Astrocyte (in vitro differentiated cells and primary cell): ENCODE results near the gene SYVN1. TPM values are rescaled to one million over a fixed set of nuclear protein-coding genes. Genes with fewer than 3 reads are reported as not detected.

Experiments
- DNase-seq: peaks from one replicate; pipeline ENCODE4 v3.0.0-alpha.2; 2010; ENCODE audit warnings: low read depth
- FAIRE-seq: peaks from 2 replicates; lab custom pipeline; 2011; peaks lifted over from hg19 to GRCh38; lab: Jason Lieb, UNC
- H2AFZ ChIP-seq: 2 replicates; pipeline ENCODE4 v1.6.0; 2012; ENCODE audit warnings: low read depth, low read length, inconsistent platforms
- H3K27ac ChIP-seq: 2 replicates; pipeline ENCODE4 v1.5.1; 2011; ENCODE audit warnings: low read depth, low read length, inconsistent platforms
- H3K27me3 ChIP-seq: 2 replicates; pipeline ENCODE4 v1.6.0; 2011; ENCODE audit warnings: low read length, inconsistent platforms; ENCODE audit not compliant: insufficient read depth
- H3K36me3 ChIP-seq: 2 replicates; pipeline ENCODE4 v1.5.1; 2011; ENCODE audit warnings: low read length, inconsistent platforms; ENCODE audit not compliant: insufficient read depth
- H3K4me1 ChIP-seq: 2 replicates; pipeline ENCODE4 v1.5.1; 2011; ENCODE audit warnings: low read length, inconsistent platforms; ENCODE audit not compliant: insufficient read depth
- H3K4me2 ChIP-seq: 2 replicates; pipeline ENCODE4 v1.6.0; 2012; ENCODE audit warnings: low read length, inconsistent platforms
- H3K4me3 ChIP-seq: 2 replicates; pipeline ENCODE4 v1.5.1; 2011; ENCODE audit warnings: low read depth, mild to moderate bottlenecking, low read length, inconsistent platforms; ENCODE audit not compliant: insufficient read depth
- H3K79me2 ChIP-seq: 2 replicates; pipeline ENCODE4 v1.6.0; 2012; ENCODE audit warnings: mild to moderate bottlenecking, low read length, inconsistent platforms; ENCODE audit not compliant: insufficient read depth
- H3K9ac ChIP-seq: 2 replicates; pipeline ENCODE4 v1.6.0; 2012; ENCODE audit warnings: mild to moderate bottlenecking, low read length, inconsistent platforms
- H3K9me3 ChIP-seq: 2 replicates; pipeline ENCODE4 v1.5.1; 2012; ENCODE audit warnings: low read depth, mild to moderate bottlenecking, low read length, inconsistent platforms; ENCODE audit not compliant: insufficient read depth
- H4K20me1 ChIP-seq: 2 replicates; pipeline ENCODE4 v1.6.0; 2012; ENCODE audit warnings: low read length, inconsistent platforms; ENCODE audit not compliant: insufficient read depth
- H3K27ac Mint-ChIP-seq: one replicate; pipeline ENCODE4 v1.8.0; 2021; ENCODE audit warnings: mild to moderate bottlenecking, mixed read lengths; ENCODE audit not compliant: unreplicated experiment
- H3K27me3 Mint-ChIP-seq: one replicate; pipeline ENCODE4 v1.8.0; 2021; ENCODE audit warnings: low read depth, mixed read lengths; ENCODE audit not compliant: unreplicated experiment
- H3K36me3 Mint-ChIP-seq: one replicate; pipeline ENCODE4 v1.8.0; 2021; ENCODE audit warnings: low read depth, mixed read lengths; ENCODE audit not compliant: unreplicated experiment
- H3K4me1 Mint-ChIP-seq: one replicate; pipeline ENCODE4 v1.8.0; 2021; ENCODE audit warnings: low read depth, mixed read lengths; ENCODE audit not compliant: unreplicated experiment
- H3K4me3 Mint-ChIP-seq: one replicate; pipeline ENCODE4 v1.8.0; 2021; ENCODE audit warnings: mild to moderate bottlenecking, moderate library complexity, mixed read lengths; ENCODE audit not compliant: unreplicated experiment
- H3K9me3 Mint-ChIP-seq: one replicate; pipeline ENCODE4 v1.8.0; 2021; ENCODE audit warnings: mild to moderate bottlenecking, mixed read lengths; ENCODE audit not compliant: unreplicated experiment
- CTCF ChIP-seq: IDR thresholded peaks from 2 replicates; pipeline ENCODE4 v1.5.1; 2011; ENCODE audit warnings: low read depth, mild to moderate bottlenecking, inconsistent platforms, low read length, moderate library complexity; ENCODE audit not compliant: insufficient read depth
- EZH2 ChIP-seq: IDR thresholded peaks from 2 replicates; pipeline ENCODE4 v1.6.1; 2012; ENCODE audit warnings: mild to moderate bottlenecking, low read length, inconsistent platforms; ENCODE audit not compliant: insufficient read depth
- total RNA-seq: library from RNA; stranded (reverse); gene quantifications from 2 replicates; pipeline ENCODE4 v1.2.1, GENCODE V29; 2021

SYVN1 gene
- total RNA-seq, 1 donor from 2014 or later = 43.0 TPM

DNA sequence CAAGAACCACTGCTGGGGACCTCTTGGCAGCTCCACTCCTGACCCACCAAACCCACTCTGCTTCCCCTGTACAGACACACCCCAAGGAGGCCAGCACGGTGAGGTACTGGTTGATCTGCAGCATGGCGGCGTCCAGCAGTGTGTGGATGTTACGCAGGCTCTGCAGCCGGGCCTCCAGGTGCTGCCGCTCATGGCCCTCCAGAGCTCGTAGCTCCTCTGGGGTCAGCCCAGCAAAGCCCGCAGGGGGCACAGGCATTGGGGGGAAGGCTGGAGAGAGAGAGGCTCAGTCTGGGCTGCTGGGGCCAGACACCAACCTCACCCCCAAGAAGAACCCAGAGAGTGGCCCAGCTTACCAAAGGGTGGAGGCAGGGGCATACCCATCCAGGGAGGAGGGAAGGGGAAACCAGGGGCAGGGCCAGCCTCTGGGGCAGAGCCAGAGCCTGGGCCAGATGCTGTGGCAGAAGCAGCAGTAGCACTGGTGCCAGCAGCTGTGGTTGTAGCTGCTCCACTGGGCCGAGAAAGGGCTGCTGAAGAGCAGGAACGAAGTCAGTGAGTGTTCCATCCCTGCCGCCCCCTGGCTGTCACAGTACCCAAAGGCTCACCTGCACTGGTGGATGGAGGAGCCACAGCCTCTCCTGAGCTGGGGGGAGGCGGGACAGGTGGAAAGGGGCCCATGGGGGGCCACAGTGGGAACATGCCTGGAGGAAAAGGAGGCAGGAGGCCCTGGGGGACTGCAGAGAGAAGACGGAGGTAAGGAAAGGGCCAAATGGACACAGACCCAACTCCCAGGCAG, 4.5 kb downstream of the SYVN1 start:
- peaks cover 68% of the 10 kb centered on the region for H4K20me1 ChIP-seq
- H2AFZ ChIP-seq = no peak overlapping the region
- FAIRE-seq (no peak), DNase-seq (no peak)
- H3K36me3 ChIP-seq = peaks cover 40% of the 10 kb centered on the region
- H3K27ac ChIP-seq = no peak overlapping the region
- Mint-ChIP-seq H3K4me1 (peaks cover 5% of the 10 kb centered on the region), H3K9me3 (no peaks in the 10 kb centered on the region), H3K36me3 (peaks cover 19% of the 10 kb centered on the region), H3K27me3 (no peaks in the 10 kb centered on the region), H3K27ac (no peak overlapping the region), H3K4me3 (no peak overlapping the region)
- no peaks in the 10 kb centered on the region for H3K9me3 ChIP-seq
- TF ChIP-seq EZH2 = no peak
- TF ChIP-seq CTCF = no peak
- H3K4me1 ChIP-seq = peaks cover 9% of the 10 kb centered on the region
- H3K27me3 ChIP-seq = no peaks in the 10 kb centered on the region
- no peak overlapping the region for H3K4me2 ChIP-seq
- H3K9ac ChIP-seq = no peak overlapping the region
- H3K79me2 ChIP-seq = peaks cover 43% of the 10 kb centered on the region
- H3K4me3 ChIP-seq = no peak overlapping the region

GRCh38 chr11:65128182-65129145, 5.9 kb downstream of the SYVN1 start:
- FAIRE-seq = no peak
- TF ChIP-seq EZH2 (no peak), CTCF (no peak)
- DNase-seq = no peak
- Histone ChIP-seq H3K9me3 (no peaks in the 10 kb centered on the region), H3K4me3 (no peak overlapping the region), H3K79me2 (peaks cover 45% of the 10 kb centered on the region), H2AFZ (no peak overlapping the region), H3K27me3 (no peaks in the 10 kb centered on the region), H3K4me2 (no peak overlapping the region), H4K20me1 (peaks cover 72% of the 10 kb centered on the region), H3K36me3 (peaks cover 40% of the 10 kb centered on the region), H3K27ac (no peak overlapping the region), H3K9ac (no peak overlapping the region), H3K4me1 (peaks cover 6% of the 10 kb centered on the region)
- Mint-ChIP-seq H3K36me3 (peaks cover 19% of the 10 kb centered on the region), H3K9me3 (no peaks in the 10 kb centered on the region), H3K4me3 (no peak overlapping the region), H3K27me3 (no peaks in the 10 kb centered on the region), H3K27ac (no peak overlapping the region), H3K4me1 (peaks cover 5% of the 10 kb centered on the region)
